Measurements from ENCODE around the gene PTPRN2. TPM values are rescaled to one million over a fixed set of nuclear protein-coding genes. Genes with fewer than 3 reads are reported as not detected.
"Not testable (repeated sequence)": the region's sequence is repeated elsewhere in the genome, so short reads cannot be mapped to it uniquely, and the experiment has no call there.

Gene PTPRN2
- polyA plus RNA-seq, 1 donor from 2014 or later = 1.6 TPM

GRCh38 chr7:158165711-158166110 is 421.9 kb downstream of the PTPRN2 start:
- H3K9me3 Mint-ChIP-seq = peaks cover 1 to 12% (median 11%) of the 10 kb centered on the region in 3 donors
- peaks cover 1% of the 10 kb centered on the region for H3K36me3 Mint-ChIP-seq
- H3K4me1 Mint-ChIP-seq = no peaks in the 10 kb centered on the region
- H3K27me3 Mint-ChIP-seq = no peaks in the 10 kb centered on the region
- no peak overlapping the region for H3K27ac Mint-ChIP-seq
- no peak overlapping the region for H3K4me3 Mint-ChIP-seq

- H3K4me3 Mint-ChIP-seq = no peak overlapping the region
- H3K27me3 Mint-ChIP-seq = no peaks in the 10 kb centered on the region
- H3K9me3 Mint-ChIP-seq = peaks cover 3 to 12% (median 11%) of the 10 kb centered on the region in 3 donors
- H3K4me1 Mint-ChIP-seq = no peaks in the 10 kb centered on the region
- H3K27ac Mint-ChIP-seq = no peak overlapping the region
- peaks cover 1% of the 10 kb centered on the region for H3K36me3 Mint-ChIP-seq
Measured at GRCh38 chr7:158164101-158165095, 423.2 kb downstream of the PTPRN2 start.

- Mint-ChIP-seq H3K27me3 (no peaks in the 10 kb centered on the region), H3K27ac (no peak overlapping the region), H3K4me3 (no peak overlapping the region), H3K4me1 (no peaks in the 10 kb centered on the region), H3K36me3 (peaks cover 1% of the 10 kb centered on the region), H3K9me3 (peaks cover 8 to 11% (median 8%) of the 10 kb centered on the region in 3 donors)
Measured at GRCh38 chr7:158161194-158161593, 426.4 kb downstream of the PTPRN2 start.

- Mint-ChIP-seq H3K27ac (no peak overlapping the region), H3K27me3 (no peaks in the 10 kb centered on the region), H3K4me3 (no peak overlapping the region), H3K4me1 (no peaks in the 10 kb centered on the region), H3K36me3 (peaks cover 1% of the 10 kb centered on the region), H3K9me3 (peaks cover 12 to 15% (median 13%) of the 10 kb centered on the region in 3 donors)
Measured at GRCh38 chr7:158160199-158160598, 427.4 kb downstream of the PTPRN2 start.

- peaks cover under 1% of the 10 kb centered on the region for H3K36me3 Mint-ChIP-seq
- peaks cover 8 to 13% (median 8%) of the 10 kb centered on the region in 3 donors for H3K9me3 Mint-ChIP-seq
- H3K27ac Mint-ChIP-seq = no peak overlapping the region
- H3K27me3 Mint-ChIP-seq = no peaks in the 10 kb centered on the region
- H3K4me1 Mint-ChIP-seq = no peaks in the 10 kb centered on the region
- no peak overlapping the region for H3K4me3 Mint-ChIP-seq
Measured at GRCh38 chr7:158157460-158157859, 430.2 kb downstream of the PTPRN2 start.

GRCh38 chr7:158151273-158151672 is 436.4 kb downstream of the PTPRN2 start:
- H3K4me1 Mint-ChIP-seq, H3K4me3 Mint-ChIP-seq, H3K9me3 Mint-ChIP-seq, H3K27me3 Mint-ChIP-seq, H3K36me3 Mint-ChIP-seq, H3K27ac Mint-ChIP-seq: not testable (repeated sequence)

GRCh38 chr7:158150234-158150633 is 437.4 kb downstream of the PTPRN2 start:
- no peak overlapping the region for H3K4me3 Mint-ChIP-seq

GRCh38 chr7:158147431-158147830 is 440.2 kb downstream of the PTPRN2 start:
- not testable (repeated sequence) for H3K9me3 Mint-ChIP-seq, H3K36me3 Mint-ChIP-seq, H3K27me3 Mint-ChIP-seq, H3K27ac Mint-ChIP-seq, H3K4me1 Mint-ChIP-seq, H3K4me3 Mint-ChIP-seq

More at GRCh38 chr7:158150234-158150633, 437.4 kb downstream of the PTPRN2 start:
- Mint-ChIP-seq H3K9me3 (peaks cover 1 to 3% (median 2%) of the 10 kb centered on the region in 3 donors), H3K4me1 (no peaks in the 10 kb centered on the region), H3K27me3 (no peaks in the 10 kb centered on the region), H3K36me3 (no peaks in the 10 kb centered on the region), H3K27ac (no peak overlapping the region)

- Mint-ChIP-seq H3K9me3 (peaks cover 0 to 3% (median 2%) of the 10 kb centered on the region in 3 donors), H3K27ac (no peak overlapping the region), H3K36me3 (no peaks in the 10 kb centered on the region), H3K4me3 (no peak overlapping the region), H3K4me1 (peaks cover 0 to 1% (median 0%) of the 10 kb centered on the region in 3 donors), H3K27me3 (no peaks in the 10 kb centered on the region)
Measured at GRCh38 chr7:158145370-158145769, 442.3 kb downstream of the PTPRN2 start.

GRCh38 chr7:158143196-158144120 is 444.2 kb downstream of the PTPRN2 start:
- H3K27me3 Mint-ChIP-seq = no peaks in the 10 kb centered on the region
- no peak overlapping the region for H3K27ac Mint-ChIP-seq
- peaks cover 0 to 1% (median 0%) of the 10 kb centered on the region in 3 donors for H3K4me1 Mint-ChIP-seq
- no peak overlapping the region for H3K4me3 Mint-ChIP-seq
- no peaks in the 10 kb centered on the region for H3K36me3 Mint-ChIP-seq
- peaks cover 1 to 3% (median 2%) of the 10 kb centered on the region in 3 donors for H3K9me3 Mint-ChIP-seq

GRCh38 chr7:158142657-158143056 is 445.0 kb downstream of the PTPRN2 start:
- Mint-ChIP-seq H3K9me3 (peaks cover 1 to 3% (median 2%) of the 10 kb centered on the region in 3 donors), H3K27ac (peak overlapping the region in 1 of 3 donors; percentile 71), H3K36me3 (no peaks in the 10 kb centered on the region), H3K4me1 (peaks cover 0 to 1% (median 0%) of the 10 kb centered on the region in 3 donors), H3K4me3 (no peak overlapping the region), H3K27me3 (no peaks in the 10 kb centered on the region)

- Mint-ChIP-seq H3K27ac (no peak overlapping the region), H3K36me3 (no peaks in the 10 kb centered on the region), H3K4me3 (no peak overlapping the region), H3K27me3 (no peaks in the 10 kb centered on the region), H3K9me3 (peaks cover 1 to 3% (median 2%) of the 10 kb centered on the region in 3 donors), H3K4me1 (peaks cover 0 to 1% (median 0%) of the 10 kb centered on the region in 3 donors)
Measured at GRCh38 chr7:158141806-158142518, 445.7 kb downstream of the PTPRN2 start.

- no peaks in the 10 kb centered on the region for H3K36me3 Mint-ChIP-seq
- H3K4me1 Mint-ChIP-seq = peaks cover 0 to 1% (median 0%) of the 10 kb centered on the region in 3 donors
- no peak overlapping the region for H3K27ac Mint-ChIP-seq
- H3K4me3 Mint-ChIP-seq = no peak overlapping the region
- no peaks in the 10 kb centered on the region for H3K27me3 Mint-ChIP-seq
- peaks cover 0 to 3% (median 1%) of the 10 kb centered on the region in 3 donors for H3K9me3 Mint-ChIP-seq
Measured at GRCh38 chr7:158141221-158141582, 446.4 kb downstream of the PTPRN2 start.

- Mint-ChIP-seq H3K4me1 (peaks cover 0 to 1% (median 0%) of the 10 kb centered on the region in 3 donors), H3K9me3 (peaks cover 0 to 3% (median 1%) of the 10 kb centered on the region in 3 donors), H3K4me3 (peak overlapping the region in 1 of 4 donors; percentile 39), H3K27me3 (no peaks in the 10 kb centered on the region), H3K36me3 (no peaks in the 10 kb centered on the region), H3K27ac (no peak overlapping the region)
Measured at GRCh38 chr7:158140538-158141220, 446.9 kb downstream of the PTPRN2 start.
